ENCODE results near the gene LGR5.

The LGR5 gene, protein sequence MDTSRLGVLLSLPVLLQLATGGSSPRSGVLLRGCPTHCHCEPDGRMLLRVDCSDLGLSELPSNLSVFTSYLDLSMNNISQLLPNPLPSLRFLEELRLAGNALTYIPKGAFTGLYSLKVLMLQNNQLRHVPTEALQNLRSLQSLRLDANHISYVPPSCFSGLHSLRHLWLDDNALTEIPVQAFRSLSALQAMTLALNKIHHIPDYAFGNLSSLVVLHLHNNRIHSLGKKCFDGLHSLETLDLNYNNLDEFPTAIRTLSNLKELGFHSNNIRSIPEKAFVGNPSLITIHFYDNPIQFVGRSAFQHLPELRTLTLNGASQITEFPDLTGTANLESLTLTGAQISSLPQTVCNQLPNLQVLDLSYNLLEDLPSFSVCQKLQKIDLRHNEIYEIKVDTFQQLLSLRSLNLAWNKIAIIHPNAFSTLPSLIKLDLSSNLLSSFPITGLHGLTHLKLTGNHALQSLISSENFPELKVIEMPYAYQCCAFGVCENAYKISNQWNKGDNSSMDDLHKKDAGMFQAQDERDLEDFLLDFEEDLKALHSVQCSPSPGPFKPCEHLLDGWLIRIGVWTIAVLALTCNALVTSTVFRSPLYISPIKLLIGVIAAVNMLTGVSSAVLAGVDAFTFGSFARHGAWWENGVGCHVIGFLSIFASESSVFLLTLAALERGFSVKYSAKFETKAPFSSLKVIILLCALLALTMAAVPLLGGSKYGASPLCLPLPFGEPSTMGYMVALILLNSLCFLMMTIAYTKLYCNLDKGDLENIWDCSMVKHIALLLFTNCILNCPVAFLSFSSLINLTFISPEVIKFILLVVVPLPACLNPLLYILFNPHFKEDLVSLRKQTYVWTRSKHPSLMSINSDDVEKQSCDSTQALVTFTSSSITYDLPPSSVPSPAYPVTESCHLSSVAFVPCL

DNA sequence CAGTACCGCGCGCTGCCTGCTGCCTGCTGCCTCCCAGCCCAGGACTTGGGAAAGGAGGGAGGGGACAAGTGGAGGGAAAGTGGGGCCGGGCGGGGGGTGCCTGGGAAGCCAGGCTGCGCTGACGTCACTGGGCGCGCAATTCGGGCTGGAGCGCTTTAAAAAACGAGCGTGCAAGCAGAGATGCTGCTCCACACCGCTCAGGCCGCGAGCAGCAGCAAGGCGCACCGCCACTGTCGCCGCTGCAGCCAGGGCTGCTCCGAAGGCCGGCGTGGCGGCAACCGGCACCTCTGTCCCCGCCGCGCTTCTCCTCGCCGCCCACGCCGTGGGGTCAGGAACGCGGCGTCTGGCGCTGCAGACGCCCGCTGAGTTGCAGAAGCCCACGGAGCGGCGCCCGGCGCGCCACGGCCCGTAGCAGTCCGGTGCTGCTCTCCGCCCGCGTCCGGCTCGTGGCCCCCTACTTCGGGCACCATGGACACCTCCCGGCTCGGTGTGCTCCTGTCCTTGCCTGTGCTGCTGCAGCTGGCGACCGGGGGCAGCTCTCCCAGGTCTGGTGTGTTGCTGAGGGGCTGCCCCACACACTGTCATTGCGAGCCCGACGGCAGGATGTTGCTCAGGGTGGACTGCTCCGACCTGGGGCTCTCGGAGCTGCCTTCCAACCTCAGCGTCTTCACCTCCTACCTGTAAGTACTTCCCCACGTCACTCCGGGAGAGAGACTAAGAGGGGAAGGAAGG lies at the start of gene LGR5:
TSS of gene LGR5 (plus strand) at position 186 of the 732 bp plus-strand sequence. CDS start at position 469, 283 bp downstream.
- Histone ChIP-seq H3K27ac (ENCODE audit: low read depth, low read length) (no peak within 1 kb of the TSS), H3K9ac (ENCODE audit: low read length) (no peak within 1 kb of the TSS), H3K4me1 (ENCODE audit: control insufficient read depth, insufficient read depth, low read length) (peaks cover 2% of the 10 kb centered on the region), H3K36me3 (ENCODE audit: control insufficient read depth, insufficient read depth, low read length) (no peaks in the 10 kb centered on the region), H3K4me3 (ENCODE audit: low read length) (peak within 1 kb of the TSS; percentile 60), H3K27me3 (ENCODE audit: control insufficient read depth, insufficient read depth, low read length) (peaks cover 6% of the 10 kb centered on the region)

DNA sequence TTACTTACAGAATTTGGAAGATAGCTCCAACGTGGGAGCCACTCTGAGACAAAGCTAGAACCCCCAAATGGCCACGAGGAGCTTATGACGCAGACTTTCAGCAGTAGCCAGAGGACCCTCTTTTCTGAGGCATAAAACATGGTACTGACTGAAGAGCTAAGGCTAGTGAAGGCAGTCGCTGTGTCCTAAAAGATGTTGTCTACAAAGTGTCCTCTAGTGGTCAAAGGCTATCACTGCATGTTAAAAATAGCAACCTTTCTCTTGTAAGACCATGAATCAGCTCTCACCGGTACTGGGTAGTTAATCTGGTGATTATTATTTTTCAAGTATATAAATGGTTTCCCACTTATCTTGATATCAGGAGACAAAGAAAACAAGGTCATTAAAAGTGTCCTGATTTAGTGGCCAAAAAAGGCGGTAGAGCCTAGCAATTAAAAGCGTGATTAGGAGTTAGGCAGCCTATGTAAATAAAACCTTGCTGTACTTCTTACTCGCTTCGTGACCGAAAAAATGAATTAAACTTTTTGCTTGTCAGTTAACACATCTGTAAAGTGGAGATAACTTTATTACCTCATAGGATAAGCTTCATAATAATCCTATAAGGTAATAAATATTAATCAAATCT lies 47.0 kb upstream of the LGR5 start:
- Histone ChIP-seq H3K4me1 (ENCODE audit: control insufficient read depth, insufficient read depth, low read length) (no peaks in the 10 kb centered on the region), H3K9ac (ENCODE audit: low read length) (no peak overlapping the region), H3K27me3 (ENCODE audit: control insufficient read depth, insufficient read depth, low read length) (no peaks in the 10 kb centered on the region), H3K4me3 (ENCODE audit: low read length) (no peak overlapping the region), H3K27ac (ENCODE audit: low read depth, low read length) (no peak overlapping the region), H3K36me3 (ENCODE audit: control insufficient read depth, insufficient read depth, low read length) (no peaks in the 10 kb centered on the region)

DNA sequence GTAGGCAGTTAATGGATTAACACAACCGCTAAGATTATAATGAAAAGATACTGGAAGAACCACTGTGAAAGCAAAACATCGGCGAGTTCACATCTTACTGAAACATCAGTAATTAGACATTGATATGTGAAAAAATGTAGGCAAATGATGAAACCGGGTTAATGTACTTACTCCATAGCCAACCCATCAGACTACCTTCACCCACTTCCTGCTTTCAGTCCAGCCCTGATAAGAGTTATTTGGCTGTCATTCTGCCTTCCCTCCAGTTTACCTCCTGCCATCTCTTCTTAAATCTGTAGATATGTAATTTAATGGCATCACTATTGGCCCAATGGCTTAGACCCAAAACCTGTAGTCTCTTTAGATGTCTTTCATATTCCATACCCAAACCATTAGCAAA lies 46.0 kb upstream of the LGR5 start:
- no peak overlapping the region for H3K27ac ChIP-seq (ENCODE audit: low read depth, low read length)
- H3K4me3 ChIP-seq (ENCODE audit: low read length): no peak overlapping the region
- no peak overlapping the region for H3K9ac ChIP-seq (ENCODE audit: low read length)
- no peaks in the 10 kb centered on the region for H3K36me3 ChIP-seq (ENCODE audit: control insufficient read depth, insufficient read depth, low read length)
- no peaks in the 10 kb centered on the region for H3K27me3 ChIP-seq (ENCODE audit: control insufficient read depth, insufficient read depth, low read length)
- no peaks in the 10 kb centered on the region for H3K4me1 ChIP-seq (ENCODE audit: control insufficient read depth, insufficient read depth, low read length)

DNA sequence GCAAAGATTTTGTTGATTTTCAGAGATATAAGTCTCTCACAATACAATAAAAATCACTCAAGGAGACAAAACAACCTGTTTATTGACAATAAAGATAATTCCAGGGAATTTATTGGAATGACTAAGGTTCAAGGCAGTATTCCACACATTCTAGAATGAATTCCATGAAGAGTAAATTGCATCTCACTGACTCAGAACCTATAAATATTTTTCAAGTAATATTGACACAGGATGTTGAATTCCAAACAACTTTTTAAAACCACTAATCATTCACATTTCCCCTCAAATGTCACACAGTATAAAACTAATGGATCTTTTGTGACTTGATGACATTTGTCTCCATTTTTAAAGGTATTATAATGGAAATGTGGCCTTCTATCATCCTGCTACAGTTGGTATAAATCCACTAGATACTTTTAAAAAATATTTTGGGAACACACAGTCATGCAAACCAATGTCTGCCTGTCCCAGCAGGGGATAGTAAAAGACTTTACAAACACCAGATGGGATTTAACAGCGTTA lies 42.1 kb upstream of the LGR5 start:
- Histone ChIP-seq H3K4me3 (ENCODE audit: low read length) (no peak overlapping the region), H3K9ac (ENCODE audit: low read length) (no peak overlapping the region), H3K27me3 (ENCODE audit: control insufficient read depth, insufficient read depth, low read length) (no peaks in the 10 kb centered on the region), H3K36me3 (ENCODE audit: control insufficient read depth, insufficient read depth, low read length) (no peaks in the 10 kb centered on the region), H3K4me1 (ENCODE audit: control insufficient read depth, insufficient read depth, low read length) (no peaks in the 10 kb centered on the region), H3K27ac (ENCODE audit: low read depth, low read length) (no peak overlapping the region)

DNA sequence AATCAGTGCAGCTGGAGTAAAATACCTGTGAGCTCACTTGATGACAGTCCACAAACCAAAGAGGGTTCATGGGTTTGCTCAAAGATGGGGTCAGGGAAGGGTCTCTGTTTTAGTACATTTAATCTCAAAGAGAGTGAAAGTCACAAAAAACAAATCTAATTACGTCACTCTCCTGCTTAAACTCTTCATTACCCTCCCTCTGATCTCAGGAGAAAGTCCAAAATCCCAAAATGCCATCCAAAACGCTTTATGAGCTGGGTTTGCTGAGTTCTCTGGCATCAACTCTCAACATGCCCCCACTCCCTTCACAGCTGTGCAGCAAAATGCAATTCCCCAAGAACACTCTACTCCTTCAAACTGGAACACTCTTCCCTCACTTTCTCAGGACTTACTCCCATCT lies 40.4 kb upstream of the LGR5 start:
- Histone ChIP-seq H3K9ac (ENCODE audit: low read length) (no peak overlapping the region), H3K36me3 (ENCODE audit: control insufficient read depth, insufficient read depth, low read length) (no peaks in the 10 kb centered on the region), H3K4me3 (ENCODE audit: low read length) (no peak overlapping the region), H3K27me3 (ENCODE audit: control insufficient read depth, insufficient read depth, low read length) (no peaks in the 10 kb centered on the region), H3K4me1 (ENCODE audit: control insufficient read depth, insufficient read depth, low read length) (no peaks in the 10 kb centered on the region), H3K27ac (ENCODE audit: low read depth, low read length) (no peak overlapping the region)

DNA sequence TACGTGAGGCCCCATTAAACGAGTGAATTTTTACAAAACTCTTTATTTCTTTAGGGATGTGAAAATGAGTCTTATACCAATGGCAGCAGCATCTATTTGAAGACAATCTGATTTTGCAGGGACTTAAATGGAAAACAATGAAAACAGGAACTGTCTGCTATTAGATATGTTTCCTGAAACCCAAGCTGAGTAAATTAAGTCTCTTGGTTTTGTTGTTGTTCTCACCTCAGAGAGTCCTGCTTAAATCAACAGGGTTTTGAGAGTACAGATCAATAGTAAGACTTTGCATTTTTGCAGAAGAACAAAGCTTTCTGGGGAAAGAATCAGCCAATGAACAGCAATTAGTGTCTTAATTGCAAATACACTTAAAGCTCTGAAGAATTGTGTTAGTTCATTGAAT lies 39.1 kb upstream of the LGR5 start:
- Histone ChIP-seq H3K9ac (ENCODE audit: low read length) (no peak overlapping the region), H3K36me3 (ENCODE audit: control insufficient read depth, insufficient read depth, low read length) (no peaks in the 10 kb centered on the region), H3K4me3 (ENCODE audit: low read length) (no peak overlapping the region), H3K27me3 (ENCODE audit: control insufficient read depth, insufficient read depth, low read length) (no peaks in the 10 kb centered on the region), H3K4me1 (ENCODE audit: control insufficient read depth, insufficient read depth, low read length) (no peaks in the 10 kb centered on the region), H3K27ac (ENCODE audit: low read depth, low read length) (no peak overlapping the region)

DNA sequence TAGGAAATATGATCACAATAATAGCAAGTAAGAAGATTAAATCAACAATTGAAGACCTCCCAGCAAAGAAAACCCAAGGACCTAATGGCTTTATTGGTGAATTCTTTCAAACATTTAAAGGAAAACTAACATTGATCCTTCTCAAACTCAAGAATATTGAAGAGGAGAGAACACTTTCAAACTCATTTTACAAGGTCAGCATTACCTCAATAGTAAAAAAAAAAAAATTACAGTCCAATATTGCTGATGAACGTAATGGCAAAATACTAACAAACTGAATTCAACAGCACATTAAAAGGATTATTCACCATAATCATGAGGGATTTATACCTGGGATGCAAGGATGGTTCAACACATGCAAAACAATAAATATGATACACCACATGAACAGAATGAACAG lies 33.7 kb upstream of the LGR5 start:
- no peaks in the 10 kb centered on the region for H3K36me3 ChIP-seq (ENCODE audit: control insufficient read depth, insufficient read depth, low read length)
- no peaks in the 10 kb centered on the region for H3K27me3 ChIP-seq (ENCODE audit: control insufficient read depth, insufficient read depth, low read length)
- H3K4me1 ChIP-seq (ENCODE audit: control insufficient read depth, insufficient read depth, low read length): no peaks in the 10 kb centered on the region
- no peak overlapping the region for H3K9ac ChIP-seq (ENCODE audit: low read length)
- no peak overlapping the region for H3K27ac ChIP-seq (ENCODE audit: low read depth, low read length)
- H3K4me3 ChIP-seq (ENCODE audit: low read length): no peak overlapping the region

DNA sequence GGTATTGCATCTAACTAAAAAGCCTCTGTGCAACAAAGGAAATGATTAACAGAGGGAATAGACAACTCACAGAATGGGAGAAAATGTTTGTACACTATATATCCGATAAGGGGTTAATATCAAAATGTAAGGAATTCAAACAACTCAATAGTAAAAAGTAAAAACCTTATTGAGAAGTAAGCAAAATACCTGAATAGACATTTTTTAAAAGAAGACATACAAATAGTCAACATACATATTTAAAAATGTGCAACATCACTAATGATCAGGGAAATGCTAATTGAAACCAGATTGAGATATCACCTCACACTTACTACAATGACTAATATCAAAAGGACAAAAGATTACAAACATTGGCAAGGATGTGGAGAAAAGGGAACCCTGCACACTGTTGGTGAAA lies 31.9 kb upstream of the LGR5 start:
- Histone ChIP-seq H3K27ac (ENCODE audit: low read depth, low read length) (no peak overlapping the region), H3K4me3 (ENCODE audit: low read length) (no peak overlapping the region), H3K36me3 (ENCODE audit: control insufficient read depth, insufficient read depth, low read length) (no peaks in the 10 kb centered on the region), H3K27me3 (ENCODE audit: control insufficient read depth, insufficient read depth, low read length) (no peaks in the 10 kb centered on the region), H3K9ac (ENCODE audit: low read length) (no peak overlapping the region), H3K4me1 (ENCODE audit: control insufficient read depth, insufficient read depth, low read length) (no peaks in the 10 kb centered on the region)

DNA sequence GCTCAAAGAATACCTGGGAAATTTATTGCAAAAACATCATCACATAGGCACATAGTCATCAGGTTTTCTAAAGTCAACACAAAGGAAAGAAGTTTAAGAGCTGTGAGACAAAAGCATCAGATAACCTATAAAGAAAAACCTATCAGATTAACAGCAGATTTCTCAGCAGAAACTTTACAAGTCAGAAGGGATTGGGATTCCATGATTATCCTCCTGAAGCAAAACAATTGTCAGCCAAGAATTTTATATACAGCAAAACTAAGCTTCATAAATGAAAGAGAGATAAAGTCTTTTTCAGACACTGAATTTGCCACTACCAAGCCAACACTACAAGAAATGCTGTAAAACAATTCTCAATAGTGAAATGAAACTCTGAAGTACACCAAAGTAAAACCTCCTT lies 28.8 kb upstream of the LGR5 start:
- Histone ChIP-seq H3K4me3 (ENCODE audit: low read length) (no peak overlapping the region), H3K27me3 (ENCODE audit: control insufficient read depth, insufficient read depth, low read length) (no peaks in the 10 kb centered on the region), H3K27ac (ENCODE audit: low read depth, low read length) (no peak overlapping the region), H3K9ac (ENCODE audit: low read length) (no peak overlapping the region), H3K4me1 (ENCODE audit: control insufficient read depth, insufficient read depth, low read length) (no peaks in the 10 kb centered on the region), H3K36me3 (ENCODE audit: control insufficient read depth, insufficient read depth, low read length) (no peaks in the 10 kb centered on the region)

DNA sequence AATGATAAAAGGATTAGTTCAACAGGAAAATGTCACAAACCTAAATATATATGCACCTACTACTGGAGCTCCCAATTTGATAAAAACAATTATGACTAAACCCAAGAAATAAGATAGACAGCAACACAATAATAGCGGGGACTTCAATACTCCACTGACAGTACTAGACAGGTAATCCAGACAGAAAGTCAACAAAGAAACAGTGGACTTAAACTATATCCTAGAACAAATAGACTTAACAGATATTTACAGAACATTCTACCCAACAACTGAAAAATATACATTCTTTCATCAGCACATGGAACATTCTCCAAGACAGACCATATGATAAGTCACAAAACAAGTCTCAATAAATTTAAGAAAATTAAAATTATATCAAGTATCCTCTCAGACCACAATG lies 28.0 kb upstream of the LGR5 start:
- Histone ChIP-seq H3K4me3 (ENCODE audit: low read length) (no peak overlapping the region), H3K27me3 (ENCODE audit: control insufficient read depth, insufficient read depth, low read length) (no peaks in the 10 kb centered on the region), H3K4me1 (ENCODE audit: control insufficient read depth, insufficient read depth, low read length) (no peaks in the 10 kb centered on the region), H3K27ac (ENCODE audit: low read depth, low read length) (no peak overlapping the region), H3K9ac (ENCODE audit: low read length) (no peak overlapping the region), H3K36me3 (ENCODE audit: control insufficient read depth, insufficient read depth, low read length) (no peaks in the 10 kb centered on the region)

DNA sequence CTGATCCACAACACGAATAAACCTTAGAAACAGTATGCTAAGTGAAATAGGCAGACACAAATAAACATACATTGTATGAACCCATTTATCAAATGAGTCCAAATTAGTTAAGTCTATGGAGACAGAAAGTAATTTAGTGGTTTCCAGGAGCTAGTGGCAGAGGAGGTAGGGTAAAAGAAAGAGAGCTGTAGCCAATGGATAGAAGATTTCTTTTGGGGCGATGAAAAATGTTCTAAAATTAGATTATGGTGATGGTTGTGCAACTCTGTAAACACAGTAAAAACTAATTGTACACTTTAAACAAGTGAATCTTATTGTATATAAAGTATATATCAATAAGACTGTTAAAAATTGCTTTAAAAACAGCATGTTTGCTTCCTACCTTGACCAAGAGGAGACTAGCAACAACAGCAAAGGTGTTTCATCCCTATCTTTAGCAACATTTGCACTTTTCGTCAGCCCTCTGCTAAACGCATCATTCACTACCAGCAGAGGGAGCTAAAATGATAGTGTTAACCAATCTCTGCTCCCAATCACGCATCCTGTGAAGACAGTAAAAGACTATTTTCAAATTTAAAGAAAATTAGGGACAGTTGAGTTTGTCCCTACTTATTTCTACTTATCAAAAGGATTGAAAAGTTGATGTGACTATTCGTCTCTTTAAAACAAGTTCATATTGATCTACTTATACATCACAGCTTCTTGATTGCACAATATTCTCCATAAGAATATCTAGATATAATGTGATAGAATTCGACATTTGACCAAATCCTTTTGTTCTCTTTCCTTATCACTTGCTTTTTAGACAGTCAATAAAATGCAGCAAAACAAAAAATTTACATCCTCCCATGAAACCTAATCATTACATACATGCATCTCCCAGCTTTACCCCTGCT lies 24.0 kb upstream of the LGR5 start:
- no peaks in the 10 kb centered on the region for H3K4me1 ChIP-seq (ENCODE audit: control insufficient read depth, insufficient read depth, low read length)
- H3K27me3 ChIP-seq (ENCODE audit: control insufficient read depth, insufficient read depth, low read length): no peaks in the 10 kb centered on the region
- H3K9ac ChIP-seq (ENCODE audit: low read length): no peak overlapping the region
- no peaks in the 10 kb centered on the region for H3K36me3 ChIP-seq (ENCODE audit: control insufficient read depth, insufficient read depth, low read length)
- no peak overlapping the region for H3K27ac ChIP-seq (ENCODE audit: low read depth, low read length)
- H3K4me3 ChIP-seq (ENCODE audit: low read length): no peak overlapping the region
